Stimulated activated CD4-positive, alpha-beta T cell treated with anti-CD3 and anti-CD28 coated beads, Interleukin-2, amount 100 ng/mL, for 48 hours (primary cell): ENCODE measurements around the gene SMCO4.

Experiments
- DNase-seq, 2 donors: peaks; one replicate each; pipeline ENCODE4 v3.0.0-alpha.2; 2020

Gene SMCO4

DNA sequence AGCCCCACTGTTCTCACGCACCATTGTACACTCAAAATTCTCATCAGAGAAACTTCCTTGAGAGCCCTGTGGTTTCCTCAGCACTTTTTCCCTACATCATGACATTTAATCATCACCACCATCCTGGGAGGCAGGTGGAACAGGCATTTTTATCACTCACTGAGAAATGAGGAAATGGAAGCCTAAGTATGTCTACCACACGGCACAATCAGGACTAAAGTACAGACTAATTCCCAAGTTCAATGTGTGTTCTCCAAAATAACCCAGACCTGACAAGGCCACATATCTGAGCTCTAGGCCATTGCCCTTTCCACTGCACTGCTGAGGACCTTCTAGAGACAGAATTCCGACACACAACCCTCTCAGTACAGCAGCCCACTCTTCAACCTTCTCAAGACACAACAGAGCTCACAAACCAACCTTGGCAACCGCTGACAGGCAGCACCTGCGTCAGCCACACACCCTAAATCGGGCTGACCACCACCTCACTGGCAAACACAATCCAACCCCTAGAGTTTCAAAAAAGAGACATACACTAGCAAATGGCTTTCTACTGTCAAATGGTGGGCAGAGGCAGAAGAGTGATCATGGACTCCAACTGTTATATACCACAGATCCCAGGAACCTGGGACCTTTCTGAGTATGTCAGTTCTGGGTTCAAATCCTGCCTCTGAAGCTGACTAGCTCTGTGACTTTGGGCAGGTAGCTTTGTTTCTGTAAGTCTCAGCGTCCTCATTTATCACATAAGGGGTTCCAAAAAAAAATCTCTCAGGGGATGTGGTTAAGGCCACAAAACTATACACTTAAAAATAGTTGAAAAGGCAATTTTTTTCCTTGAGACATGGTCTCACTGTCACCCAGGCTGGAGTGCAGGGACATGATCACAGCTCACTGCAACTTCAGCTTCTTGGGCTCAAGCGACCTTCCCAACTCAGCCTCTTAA is 16.3 kb downstream of the SMCO4 start:
- DNase-seq: no peak

DNA sequence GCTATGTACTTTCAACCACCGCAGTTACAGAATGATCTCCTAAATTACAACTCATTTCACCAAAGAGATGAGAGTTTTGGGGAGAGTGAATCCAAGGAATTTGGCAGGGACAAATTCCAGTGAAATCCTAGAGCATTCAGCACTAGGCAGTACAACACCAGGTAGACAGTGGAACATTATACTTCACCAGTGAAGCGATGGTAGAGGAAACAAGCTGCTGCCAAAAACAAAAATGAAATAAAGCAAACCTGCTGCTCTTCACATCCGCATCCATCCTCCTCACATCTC is 16.9 kb downstream of the SMCO4 start:
- DNase-seq: no peak

- no peak for DNase-seq
These were observed 17.4 kb downstream of the SMCO4 start for GRCh38 chr11:93525601-93526345.

DNA sequence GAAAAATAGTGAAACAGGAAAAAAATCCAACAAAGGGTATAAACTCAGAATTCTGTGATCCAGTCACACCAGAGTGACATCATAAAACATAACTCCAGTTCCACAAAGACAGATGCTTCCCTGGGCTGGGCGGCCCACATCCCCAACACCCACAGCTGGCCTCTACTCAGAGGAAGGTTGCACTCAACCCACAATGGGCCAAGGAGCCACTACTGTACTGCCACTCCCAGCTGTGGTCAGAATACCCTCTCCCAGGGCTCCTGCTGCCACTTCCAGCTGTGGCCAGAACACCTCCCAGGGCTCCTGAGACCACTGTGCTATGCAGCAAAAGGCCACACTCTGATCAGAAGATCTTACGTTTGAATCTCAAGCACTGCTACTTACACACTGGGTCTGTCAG is 18.3 kb downstream of the SMCO4 start:
- no peak for DNase-seq

DNA sequence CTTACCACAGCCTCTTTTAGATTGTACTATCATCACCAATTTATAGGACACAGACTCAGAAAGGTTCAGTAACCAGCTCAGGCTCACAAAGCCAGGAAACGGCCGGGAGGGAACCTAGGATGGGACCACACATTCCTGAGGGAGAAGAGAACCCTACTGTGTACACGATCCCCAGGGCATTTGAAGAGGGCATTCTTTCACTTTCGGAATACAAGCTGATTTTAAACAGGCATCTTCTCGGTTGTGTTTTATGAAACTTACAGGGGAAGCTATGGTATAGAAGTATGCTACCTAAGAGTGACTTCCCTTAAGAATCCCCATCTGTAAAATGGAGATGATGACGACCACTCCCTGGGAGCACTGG is 19.0 kb downstream of the SMCO4 start:
- DNase-seq: no peak

GRCh38 chr11:93520726-93521509 is 22.3 kb downstream of the SMCO4 start:
- DNase-seq: no peak

DNA sequence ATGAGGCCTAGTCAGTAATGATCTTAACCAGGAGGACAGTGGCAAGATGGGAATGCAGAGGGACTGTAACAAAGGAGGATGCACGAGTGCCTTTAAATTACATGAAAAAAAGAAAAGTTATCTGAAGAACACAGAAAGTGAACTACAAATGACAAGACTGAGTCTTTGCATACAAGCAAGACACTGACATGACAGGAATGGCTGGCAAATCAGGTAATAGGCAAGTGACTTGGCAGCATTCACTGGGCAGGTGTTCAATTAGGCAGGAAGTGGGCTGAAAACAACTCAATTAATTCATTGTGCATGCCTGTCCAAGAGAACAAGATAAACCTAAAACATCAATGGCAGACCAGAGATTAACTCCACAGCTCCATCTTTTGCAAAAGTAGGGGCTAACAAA is 24.0 kb downstream of the SMCO4 start:
- DNase-seq: no peak

DNA sequence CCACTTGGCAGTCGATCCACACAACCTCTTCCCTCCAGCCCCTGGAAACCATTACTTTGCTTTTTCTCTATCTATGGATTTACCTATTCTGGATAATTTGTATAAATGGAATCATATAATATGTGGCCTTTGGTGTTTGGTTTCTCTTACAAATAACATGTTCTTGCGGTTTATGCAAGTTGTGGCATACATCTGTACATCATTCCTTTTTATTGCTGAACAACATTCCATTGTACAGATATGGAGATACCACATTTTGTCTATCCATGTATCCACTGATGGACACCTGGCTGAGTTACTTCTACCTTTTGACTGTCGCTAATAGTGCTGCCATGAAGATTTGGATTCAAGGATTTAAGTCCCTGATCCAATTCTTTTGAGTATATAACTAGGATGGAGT is 25.1 kb downstream of the SMCO4 start:
- no peak for DNase-seq

DNA sequence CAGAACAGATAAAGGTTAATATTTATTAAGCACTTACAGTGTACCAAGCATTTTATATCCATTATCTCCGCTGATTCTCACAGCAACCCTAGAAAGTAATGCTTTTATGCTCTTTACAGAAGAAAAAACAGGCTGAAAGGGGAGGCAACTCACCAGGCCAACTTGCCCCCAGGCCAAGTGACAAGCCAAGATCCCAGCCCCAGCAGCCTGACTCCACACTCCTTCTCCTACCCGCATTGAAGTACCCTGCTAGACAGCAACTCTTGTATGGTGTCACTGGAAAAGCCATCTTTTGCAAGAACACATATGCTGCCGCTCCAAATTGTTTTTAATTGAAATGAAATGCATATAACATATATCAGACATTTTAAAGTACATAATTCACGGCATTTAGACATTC is 25.6 kb downstream of the SMCO4 start:
- no peak for DNase-seq

GRCh38 chr11:93517041-93517440 is 26.1 kb downstream of the SMCO4 start:
- no peak for DNase-seq

GRCh38 chr11:93515441-93516025 is 27.7 kb downstream of the SMCO4 start:
- DNase-seq: no peak

GRCh38 chr11:93514712-93515111 is 28.5 kb downstream of the SMCO4 start:
- DNase-seq: no peak

GRCh38 chr11:93513772-93514171 is 29.4 kb downstream of the SMCO4 start:
- DNase-seq: no peak

GRCh38 chr11:93512949-93513667 is 30.1 kb downstream of the SMCO4 start:
- no peak for DNase-seq

GRCh38 chr11:93512073-93512475 is 31.1 kb downstream of the SMCO4 start:
- no peak for DNase-seq

- no peak for DNase-seq
These were observed 32.9 kb downstream of the SMCO4 start for GRCh38 chr11:93510196-93510873.

DNA sequence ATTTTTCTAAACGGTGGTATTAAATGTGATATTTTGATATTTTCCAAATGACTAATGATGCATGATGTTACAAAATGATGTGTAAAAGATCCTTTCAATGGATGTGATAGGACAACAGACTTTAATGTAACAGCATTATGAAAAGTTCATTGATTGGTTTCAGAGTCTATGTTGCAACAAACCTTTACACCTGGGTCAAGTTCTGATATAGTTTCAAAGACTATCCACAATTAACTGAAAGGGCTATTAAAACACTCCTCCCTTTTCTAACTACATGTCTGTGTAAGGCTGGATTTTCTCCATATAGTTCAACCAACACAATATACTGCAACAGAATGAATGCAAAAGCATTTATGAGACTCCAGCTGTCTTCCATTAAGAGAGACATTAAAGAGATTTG is 35.7 kb downstream of the SMCO4 start:
- DNase-seq: no peak

DNA sequence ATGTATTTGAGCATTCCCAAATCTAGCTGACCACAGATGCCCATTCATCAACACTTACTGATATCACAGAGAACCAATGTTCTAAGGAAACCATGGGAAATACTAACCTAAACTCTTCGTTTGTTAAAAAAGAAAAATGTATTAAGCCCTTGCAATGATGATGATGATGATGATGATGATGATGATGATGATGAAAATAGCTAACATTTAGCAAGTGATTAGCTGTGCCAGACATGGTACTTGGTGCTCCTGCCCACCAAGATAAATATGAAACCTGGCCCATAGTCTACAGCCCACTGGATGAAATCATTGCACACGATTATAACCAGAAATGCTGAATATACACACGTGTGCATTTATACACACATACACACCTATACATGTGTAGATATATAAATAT is 37.5 kb downstream of the SMCO4 start:
- DNase-seq: no peak

GRCh38 chr11:93504110-93505095 is 38.8 kb downstream of the SMCO4 start:
- no peak for DNase-seq

GRCh38 chr11:93501856-93502255 is 41.3 kb downstream of the SMCO4 start:
- no peak for DNase-seq

DNA sequence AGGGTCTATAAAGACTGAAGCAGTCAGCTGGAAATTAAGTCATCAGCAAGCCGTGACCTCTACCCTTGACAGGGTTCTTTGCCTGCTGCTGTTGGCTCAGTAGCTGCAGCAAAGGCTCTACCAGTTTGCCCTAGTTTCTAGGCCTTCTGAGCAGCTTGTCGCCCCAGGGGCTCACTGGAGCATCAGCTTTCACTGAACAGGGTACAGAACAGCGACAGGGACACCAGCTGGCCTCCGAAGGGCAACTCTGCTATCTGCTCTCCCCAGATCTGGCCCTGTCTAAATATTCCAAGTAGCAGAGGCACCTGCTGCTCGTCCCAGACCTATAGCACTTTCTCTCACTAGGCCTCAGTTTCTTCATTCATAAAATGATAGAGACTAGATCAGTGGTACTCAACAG is 42.4 kb downstream of the SMCO4 start:
- no peak for DNase-seq
